Astrocyte (in vitro differentiated cells and primary cell): Measurements from ENCODE around the gene LRTM2. TPM values are rescaled to one million over a fixed set of nuclear protein-coding genes. Genes with fewer than 3 reads are reported as not detected.

Experiments
- DNase-seq: peaks from one replicate; pipeline ENCODE4 v3.0.0-alpha.2; 2010; ENCODE audit warnings: low read depth
- FAIRE-seq: peaks from 2 replicates; lab custom pipeline; 2011; peaks lifted over from hg19 to GRCh38; lab: Jason Lieb, UNC
- H2AFZ ChIP-seq: 2 replicates; pipeline ENCODE4 v1.6.0; 2012; ENCODE audit warnings: low read depth, low read length, inconsistent platforms
- H3K27ac ChIP-seq: 2 replicates; pipeline ENCODE4 v1.5.1; 2011; ENCODE audit warnings: low read depth, low read length, inconsistent platforms
- H3K27me3 ChIP-seq: 2 replicates; pipeline ENCODE4 v1.6.0; 2011; ENCODE audit warnings: low read length, inconsistent platforms; ENCODE audit not compliant: insufficient read depth
- H3K36me3 ChIP-seq: 2 replicates; pipeline ENCODE4 v1.5.1; 2011; ENCODE audit warnings: low read length, inconsistent platforms; ENCODE audit not compliant: insufficient read depth
- H3K4me1 ChIP-seq: 2 replicates; pipeline ENCODE4 v1.5.1; 2011; ENCODE audit warnings: low read length, inconsistent platforms; ENCODE audit not compliant: insufficient read depth
- H3K4me2 ChIP-seq: 2 replicates; pipeline ENCODE4 v1.6.0; 2012; ENCODE audit warnings: low read length, inconsistent platforms
- H3K4me3 ChIP-seq: 2 replicates; pipeline ENCODE4 v1.5.1; 2011; ENCODE audit warnings: low read depth, mild to moderate bottlenecking, low read length, inconsistent platforms; ENCODE audit not compliant: insufficient read depth
- H3K79me2 ChIP-seq: 2 replicates; pipeline ENCODE4 v1.6.0; 2012; ENCODE audit warnings: mild to moderate bottlenecking, low read length, inconsistent platforms; ENCODE audit not compliant: insufficient read depth
- H3K9ac ChIP-seq: 2 replicates; pipeline ENCODE4 v1.6.0; 2012; ENCODE audit warnings: mild to moderate bottlenecking, low read length, inconsistent platforms
- H3K9me3 ChIP-seq: 2 replicates; pipeline ENCODE4 v1.5.1; 2012; ENCODE audit warnings: low read depth, mild to moderate bottlenecking, low read length, inconsistent platforms; ENCODE audit not compliant: insufficient read depth
- H4K20me1 ChIP-seq: 2 replicates; pipeline ENCODE4 v1.6.0; 2012; ENCODE audit warnings: low read length, inconsistent platforms; ENCODE audit not compliant: insufficient read depth
- H3K27ac Mint-ChIP-seq: one replicate; pipeline ENCODE4 v1.8.0; 2021; ENCODE audit warnings: mild to moderate bottlenecking, mixed read lengths; ENCODE audit not compliant: unreplicated experiment
- H3K27me3 Mint-ChIP-seq: one replicate; pipeline ENCODE4 v1.8.0; 2021; ENCODE audit warnings: low read depth, mixed read lengths; ENCODE audit not compliant: unreplicated experiment
- H3K36me3 Mint-ChIP-seq: one replicate; pipeline ENCODE4 v1.8.0; 2021; ENCODE audit warnings: low read depth, mixed read lengths; ENCODE audit not compliant: unreplicated experiment
- H3K4me1 Mint-ChIP-seq: one replicate; pipeline ENCODE4 v1.8.0; 2021; ENCODE audit warnings: low read depth, mixed read lengths; ENCODE audit not compliant: unreplicated experiment
- H3K4me3 Mint-ChIP-seq: one replicate; pipeline ENCODE4 v1.8.0; 2021; ENCODE audit warnings: mild to moderate bottlenecking, moderate library complexity, mixed read lengths; ENCODE audit not compliant: unreplicated experiment
- H3K9me3 Mint-ChIP-seq: one replicate; pipeline ENCODE4 v1.8.0; 2021; ENCODE audit warnings: mild to moderate bottlenecking, mixed read lengths; ENCODE audit not compliant: unreplicated experiment
- CTCF ChIP-seq: IDR thresholded peaks from 2 replicates; pipeline ENCODE4 v1.5.1; 2011; ENCODE audit warnings: low read depth, mild to moderate bottlenecking, inconsistent platforms, low read length, moderate library complexity; ENCODE audit not compliant: insufficient read depth
- EZH2 ChIP-seq: IDR thresholded peaks from 2 replicates; pipeline ENCODE4 v1.6.1; 2012; ENCODE audit warnings: mild to moderate bottlenecking, low read length, inconsistent platforms; ENCODE audit not compliant: insufficient read depth
- total RNA-seq: library from RNA; stranded (reverse); gene quantifications from 2 replicates; pipeline ENCODE4 v1.2.1, GENCODE V29; 2021

The LRTM2 gene
- total RNA-seq, 1 donor from 2014 or later, result not detected

GRCh38 chr12:1823237-1823636 lies 2.9 kb downstream of the LRTM2 start:
- H3K4me2 ChIP-seq, result no peak overlapping the region
- TF ChIP-seq EZH2 (no peak), CTCF (no peak)
- Mint-ChIP-seq H3K4me1 (peaks cover 2% of the 10 kb centered on the region), H3K27me3 (peaks cover 59% of the 10 kb centered on the region), H3K4me3 (no peak overlapping the region), H3K27ac (peak overlapping the region; percentile 26), H3K9me3 (no peaks in the 10 kb centered on the region), H3K36me3 (no peaks in the 10 kb centered on the region)
- DNase-seq, result no peak
- no peak overlapping the region for H2AFZ ChIP-seq
- H3K9ac ChIP-seq, result no peak overlapping the region
- no peaks in the 10 kb centered on the region for H3K79me2 ChIP-seq
- no peaks in the 10 kb centered on the region for H4K20me1 ChIP-seq
- H3K9me3 ChIP-seq, result no peaks in the 10 kb centered on the region
- no peaks in the 10 kb centered on the region for H3K36me3 ChIP-seq
- no peak for FAIRE-seq
- H3K27ac ChIP-seq, result no peak overlapping the region
- no peak overlapping the region for H3K4me3 ChIP-seq
- H3K27me3 ChIP-seq, result peaks cover 43% of the 10 kb centered on the region
- H3K4me1 ChIP-seq, result no peaks in the 10 kb centered on the region

GRCh38 chr12:1825382-1826102 lies 5.2 kb downstream of the LRTM2 start:
- H3K4me2 ChIP-seq, result no peak overlapping the region
- no peak for FAIRE-seq

GRCh38 chr12:1826401-1826800 lies 6.0 kb downstream of the LRTM2 start:
- Histone ChIP-seq H3K9me3 (no peaks in the 10 kb centered on the region), H3K36me3 (no peaks in the 10 kb centered on the region), H2AFZ (no peak overlapping the region), H3K27me3 (peaks cover 30% of the 10 kb centered on the region), H3K4me1 (no peaks in the 10 kb centered on the region), H3K27ac (no peak overlapping the region), H3K4me3 (no peak overlapping the region), H4K20me1 (no peaks in the 10 kb centered on the region), H3K4me2 (no peak overlapping the region), H3K79me2 (no peaks in the 10 kb centered on the region), H3K9ac (no peak overlapping the region)
- DNase-seq (no peak), FAIRE-seq (no peak)
- Mint-ChIP-seq H3K4me1 (no peaks in the 10 kb centered on the region), H3K27me3 (peaks cover 55% of the 10 kb centered on the region), H3K27ac (no peak overlapping the region), H3K36me3 (no peaks in the 10 kb centered on the region), H3K4me3 (no peak overlapping the region), H3K9me3 (no peaks in the 10 kb centered on the region)
- TF ChIP-seq CTCF (no peak), EZH2 (no peak)

More at GRCh38 chr12:1825382-1826102, 5.2 kb downstream of the LRTM2 start:
- no peak for DNase-seq
- Histone ChIP-seq H3K9me3 (no peaks in the 10 kb centered on the region), H3K4me1 (no peaks in the 10 kb centered on the region), H3K27ac (no peak overlapping the region), H3K4me3 (no peak overlapping the region), H3K9ac (no peak overlapping the region), H4K20me1 (no peaks in the 10 kb centered on the region), H2AFZ (no peak overlapping the region), H3K27me3 (peaks cover 33% of the 10 kb centered on the region), H3K79me2 (no peaks in the 10 kb centered on the region), H3K36me3 (no peaks in the 10 kb centered on the region)
- H3K4me3 Mint-ChIP-seq, result no peak overlapping the region
- H3K27me3 Mint-ChIP-seq, result peaks cover 56% of the 10 kb centered on the region
- no peaks in the 10 kb centered on the region for H3K9me3 Mint-ChIP-seq
- H3K4me1 Mint-ChIP-seq, result no peaks in the 10 kb centered on the region
- no peak for TF ChIP-seq EZH2
- no peak overlapping the region for H3K27ac Mint-ChIP-seq
- H3K36me3 Mint-ChIP-seq, result no peaks in the 10 kb centered on the region
